Measurements from ENCODE around the gene OSBPL1A.

DNA sequence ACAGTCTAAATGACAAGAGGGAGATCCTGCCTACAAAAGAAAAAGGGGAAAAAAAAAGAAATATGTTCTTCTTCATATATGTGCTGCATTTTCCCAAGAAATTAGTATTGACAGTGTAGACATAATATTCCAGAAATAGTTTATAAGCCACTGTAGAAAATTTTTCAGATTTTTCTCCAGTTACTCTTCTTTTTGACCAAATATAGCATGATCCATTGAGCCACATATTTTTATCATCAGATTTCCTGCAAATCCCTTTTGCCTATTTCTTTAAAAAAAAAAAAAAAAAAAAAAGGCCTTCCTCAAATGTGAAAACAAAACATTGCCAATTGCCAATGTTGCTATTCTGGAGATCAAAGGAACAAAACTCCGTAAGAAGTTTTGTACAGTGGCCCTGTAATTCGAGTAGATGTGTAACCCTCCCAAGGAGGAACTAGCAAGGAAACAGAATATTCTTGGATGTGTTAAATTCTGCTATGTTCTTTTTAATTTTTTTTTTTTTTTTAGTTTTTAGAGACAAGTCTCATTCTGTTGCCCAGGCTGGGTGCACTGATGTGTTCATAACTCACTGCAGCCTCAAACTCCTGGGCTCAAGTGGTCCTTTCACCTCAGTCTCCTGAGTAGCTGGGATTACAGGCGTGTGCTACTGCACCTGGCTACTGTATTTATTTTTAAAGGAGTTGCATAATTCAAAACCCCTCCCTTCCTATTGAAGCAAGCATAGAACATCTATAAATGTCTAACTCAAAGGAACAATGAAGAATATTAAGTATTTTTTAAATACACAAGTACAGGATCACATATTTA is 271.3 kb downstream of the OSBPL1A start:
- TF ChIP-seq, protein P1, sequence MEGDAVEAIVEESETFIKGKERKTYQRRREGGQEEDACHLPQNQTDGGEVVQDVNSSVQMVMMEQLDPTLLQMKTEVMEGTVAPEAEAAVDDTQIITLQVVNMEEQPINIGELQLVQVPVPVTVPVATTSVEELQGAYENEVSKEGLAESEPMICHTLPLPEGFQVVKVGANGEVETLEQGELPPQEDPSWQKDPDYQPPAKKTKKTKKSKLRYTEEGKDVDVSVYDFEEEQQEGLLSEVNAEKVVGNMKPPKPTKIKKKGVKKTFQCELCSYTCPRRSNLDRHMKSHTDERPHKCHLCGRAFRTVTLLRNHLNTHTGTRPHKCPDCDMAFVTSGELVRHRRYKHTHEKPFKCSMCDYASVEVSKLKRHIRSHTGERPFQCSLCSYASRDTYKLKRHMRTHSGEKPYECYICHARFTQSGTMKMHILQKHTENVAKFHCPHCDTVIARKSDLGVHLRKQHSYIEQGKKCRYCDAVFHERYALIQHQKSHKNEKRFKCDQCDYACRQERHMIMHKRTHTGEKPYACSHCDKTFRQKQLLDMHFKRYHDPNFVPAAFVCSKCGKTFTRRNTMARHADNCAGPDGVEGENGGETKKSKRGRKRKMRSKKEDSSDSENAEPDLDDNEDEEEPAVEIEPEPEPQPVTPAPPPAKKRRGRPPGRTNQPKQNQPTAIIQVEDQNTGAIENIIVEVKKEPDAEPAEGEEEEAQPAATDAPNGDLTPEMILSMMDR (IDR thresholded peaks at IDR 0.05) = no peak
- no peak for TF ChIP-seq POLR2A (IDR thresholded peaks at IDR 0.05)

All from heart left ventricle (tissue), 13 donors.